Tibial nerve (tissue), 4 donors: ENCODE data around the gene KAZN. TPM values are rescaled to one million over a fixed set of nuclear protein-coding genes. Genes with fewer than 3 reads are reported as not detected.

ENCODE experiments used
- DNase-seq, 2 donors: peaks; one replicate each; pipeline ENCODE4 v3.0.0-alpha.2; 2019; ENCODE audit warnings: low spot score in 2 of 2
- H3K27ac ChIP-seq, 4 donors: fragments of 200-600 bp; sonication (generic) in 3 of 4; one replicate each; pipeline ENCODE4 v1.5.1; 2017 to 2019; ENCODE audit warnings: mild to moderate bottlenecking in 1 of 4
- H3K27me3 ChIP-seq, 2 donors: fragments of 200-600 bp; sonication (generic) in 1 of 2; one replicate each; pipeline versions ENCODE4 v1.5.1 to v1.6.0; 2017 to 2019
- H3K36me3 ChIP-seq, 3 donors: fragments of 200-600 bp; sonication (generic); one replicate each; pipeline ENCODE4 v1.5.1; 2018 to 2019
- H3K4me1 ChIP-seq, 4 donors: fragments of 200-600 bp; sonication (generic) in 3 of 4; one replicate each; pipeline ENCODE4 v1.5.1; 2017 to 2019
- H3K4me3 ChIP-seq, 4 donors: fragments of 200-600 bp; sonication (generic) in 3 of 4; one replicate each; pipeline ENCODE4 v1.5.1; 2017 to 2019; ENCODE audit warnings: mild to moderate bottlenecking in 1 of 4, moderate library complexity in 1 of 4
- H3K9me3 ChIP-seq, 4 donors: fragments of 200-600 bp; sonication (generic) in 3 of 4; one replicate each; pipeline ENCODE4 v1.5.1; 2017 to 2019
- CTCF ChIP-seq, 5 experiments: fragments of 200-600 bp in 3 of 5; fragments of 450-650 bp in 2 of 5; sonication (generic) in 3 of 5; IDR thresholded peaks; one replicate each; pipeline ENCODE4 v1.5.1; 2016 to 2019; ENCODE audit warnings: antibody characterized with exemption in 5 of 5, mild to moderate bottlenecking in 3 of 5, moderate library complexity in 2 of 5
- EP300 ChIP-seq, 2 donors: sonication (generic); formaldehyde crosslinking; IDR thresholded peaks; one replicate each; pipeline ENCODE4 v1.6.1; 2017; ENCODE audit warnings: antibody characterized with exemption in 2 of 2, mild to moderate bottlenecking in 1 of 2
- POLR2A ChIP-seq, 2 donors: fragments of 450-650 bp; IDR thresholded peaks; one replicate each; pipeline ENCODE4 v1.6.1; 2017; ENCODE audit warnings: antibody characterized with exemption in 2 of 2, mild to moderate bottlenecking in 2 of 2, moderate library complexity in 2 of 2
- WGBS, 2 donors: methylation state at CpG; one replicate each; pipeline ENCODE4 v1.1.5; 2018; 5-methylcytosine and 5-hydroxymethylcytosine counted together
- total RNA-seq, 4 donors: library from RNA; depleted of rRNA; stranded (reverse); fragments of >200 nt; gene quantifications; one replicate each; pipeline ENCODE4 v1.1.0, GENCODE V29; 2016

Gene KAZN
- total RNA-seq, 4 donors from 2014 or later: 16.0 to 29.2 (median 22.2) TPM

GRCh38 chr1:14655385-14655784 is 56.9 kb downstream of the KAZN start:
- Histone ChIP-seq H3K9me3 (no peaks in the 10 kb centered on the region), H3K4me1 (peaks cover 0 to 6% (median 0%) of the 10 kb centered on the region in 4 donors), H3K4me3 (no peak overlapping the region), H3K36me3 (no peaks in the 10 kb centered on the region), H3K27me3 (no peaks in the 10 kb centered on the region), H3K27ac (no peak overlapping the region)
- DNase-seq: no peak
- WGBS, 2 donors: 58 to 64% methylated on average over 7 of the region's 7 CpGs
- TF ChIP-seq EP300 (IDR thresholded peaks at IDR 0.05): no peak
- TF ChIP-seq CTCF (IDR thresholded peaks at IDR 0.05): no peak
- TF ChIP-seq POLR2A (IDR thresholded peaks at IDR 0.05): no peak

GRCh38 chr1:14656384-14656937 is 58.0 kb downstream of the KAZN start:
- WGBS, 2 donors: 86% methylated on average over 13 of the region's 13 CpGs
- H3K27ac ChIP-seq: no peak overlapping the region
- H3K27me3 ChIP-seq: no peaks in the 10 kb centered on the region
- no peak for TF ChIP-seq CTCF (IDR thresholded peaks at IDR 0.05)
- TF ChIP-seq POLR2A (IDR thresholded peaks at IDR 0.05): no peak
- TF ChIP-seq EP300 (IDR thresholded peaks at IDR 0.05): no peak
- no peaks in the 10 kb centered on the region for H3K9me3 ChIP-seq
- no peak for DNase-seq
- H3K36me3 ChIP-seq: no peaks in the 10 kb centered on the region
- peaks cover 0 to 5% (median 0%) of the 10 kb centered on the region in 4 donors for H3K4me1 ChIP-seq
- H3K4me3 ChIP-seq: no peak overlapping the region

DNA sequence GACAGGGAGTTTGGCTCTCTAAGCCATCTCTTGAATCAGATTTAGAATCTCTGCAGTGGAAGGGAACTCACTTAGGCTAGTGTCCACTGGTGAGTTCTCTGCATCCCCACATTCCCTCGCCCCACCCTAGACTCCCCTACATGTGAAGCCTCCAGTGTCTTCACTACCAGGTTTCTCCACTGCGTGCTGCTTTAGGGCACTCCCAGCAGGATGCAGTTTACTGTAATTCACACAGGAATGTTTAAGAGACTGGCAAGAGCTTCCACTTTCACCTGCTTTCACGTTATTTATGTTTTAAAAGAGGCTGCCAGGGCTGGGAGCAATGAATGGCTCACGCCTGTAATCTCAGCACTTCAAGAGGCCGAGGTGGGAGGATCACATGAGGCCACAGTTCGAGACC is 60.2 kb downstream of the KAZN start:
- no peaks in the 10 kb centered on the region for H3K36me3 ChIP-seq
- no peaks in the 10 kb centered on the region for H3K27me3 ChIP-seq
- no peak for TF ChIP-seq EP300 (IDR thresholded peaks at IDR 0.05)
- TF ChIP-seq POLR2A (IDR thresholded peaks at IDR 0.05): no peak
- no peak for TF ChIP-seq CTCF (IDR thresholded peaks at IDR 0.05)
- H3K4me3 ChIP-seq: no peak overlapping the region
- no peaks in the 10 kb centered on the region for H3K9me3 ChIP-seq
- no peaks in the 10 kb centered on the region for H3K4me1 ChIP-seq
- 80 to 81% methylated on average over 6 of the region's 6 CpGs for WGBS, 2 donors
- DNase-seq: no peak
- H3K27ac ChIP-seq: no peak overlapping the region

- Histone ChIP-seq H3K4me1 (no peaks in the 10 kb centered on the region), H3K27me3 (no peaks in the 10 kb centered on the region), H3K9me3 (no peaks in the 10 kb centered on the region), H3K27ac (no peak overlapping the region), H3K36me3 (no peaks in the 10 kb centered on the region), H3K4me3 (no peak overlapping the region)
- WGBS, 2 donors: 82 to 87% methylated on average over 11 of the region's 11 CpGs
- TF ChIP-seq CTCF (IDR thresholded peaks at IDR 0.05): no peak
- TF ChIP-seq EP300 (IDR thresholded peaks at IDR 0.05): no peak
- no peak for TF ChIP-seq POLR2A (IDR thresholded peaks at IDR 0.05)
- no peak for DNase-seq
These were observed 61.4 kb downstream of the KAZN start for GRCh38 chr1:14659913-14660312.

- Histone ChIP-seq H3K27ac (no peak overlapping the region), H3K4me1 (no peaks in the 10 kb centered on the region), H3K4me3 (no peak overlapping the region), H3K27me3 (no peaks in the 10 kb centered on the region), H3K9me3 (no peaks in the 10 kb centered on the region), H3K36me3 (no peaks in the 10 kb centered on the region)
- no peak for TF ChIP-seq POLR2A (IDR thresholded peaks at IDR 0.05)
- DNase-seq: no peak
- WGBS, 2 donors: 59 to 61% methylated on average over 8 of the region's 8 CpGs
These were observed 62.3 kb downstream of the KAZN start for GRCh38 chr1:14660801-14661200.

- H3K36me3 ChIP-seq: no peaks in the 10 kb centered on the region
- no peak overlapping the region for H3K4me3 ChIP-seq
- no peak overlapping the region for H3K27ac ChIP-seq
- TF ChIP-seq EP300 (IDR thresholded peaks at IDR 0.05) (no peak), CTCF (IDR thresholded peaks at IDR 0.05) (no peak), POLR2A (IDR thresholded peaks at IDR 0.05) (no peak)
- H3K4me1 ChIP-seq: no peaks in the 10 kb centered on the region
- no peaks in the 10 kb centered on the region for H3K9me3 ChIP-seq
- no peak for DNase-seq
- H3K27me3 ChIP-seq: no peaks in the 10 kb centered on the region
- WGBS, 2 donors: 64 to 69% methylated on average over 2 of the region's 2 CpGs
These were observed 62.7 kb downstream of the KAZN start for GRCh38 chr1:14661222-14661621.
